Regular cardiac myocyte (primary cell): ENCODE data around the gene CD70. TPM values are rescaled to one million over a fixed set of nuclear protein-coding genes. Genes with fewer than 3 reads are reported as not detected.

Experiments used
- total RNA-seq: library from RNA; depleted of rRNA; stranded (reverse); fragments of >200 nt; gene quantifications from 2 replicates; pipeline ENCODE4 v1.2.3, GENCODE V29; 2014

CD70 gene
- not detected in 2 replicates for total RNA-seq

GRCh38 chr19:6590827-6591319, at the start of gene CD70:
Gene CD70 (minus strand): TSS chr19:6591150. CDS start chr19:6591002, 148 bp downstream.

Other genes starting within 250 kb of the CD70 start
- gene CLPP, start 229.6 kb downstream of the CD70 start, total RNA-seq: 38.1 and 76.7 TPM in 2 replicates
- 47.7 and 58.6 TPM in 2 replicates for gene ALKBH7, start 218.4 kb downstream of the CD70 start, total RNA-seq
- gene PSPN, start 215.2 kb downstream of the CD70 start, total RNA-seq: 0.96 and 1.1 TPM in 2 replicates
- 38.3 and 63.6 TPM in 2 replicates for gene GTF2F1, start 198.0 kb downstream of the CD70 start, total RNA-seq
- gene KHSRP, start 166.3 kb downstream of the CD70 start, total RNA-seq: 54.7 and 131 TPM in 2 replicates
- gene SLC25A41, start 157.4 kb downstream of the CD70 start, total RNA-seq: not detected in 2 replicates
- 13.4 and 34.4 TPM in 2 replicates for gene SLC25A23, start 131.4 kb downstream of the CD70 start, total RNA-seq
- 0.28 TPM in 1 of 2 replicates, not detected in the other for gene CRB3, start 126.9 kb downstream of the CD70 start, total RNA-seq
- not detected in 2 replicates for gene DENND1C, start 109.4 kb downstream of the CD70 start, total RNA-seq
- gene TUBB4A, start 88.8 kb downstream of the CD70 start, total RNA-seq: 1.1 TPM in 1 of 2 replicates, not detected in the other
- gene TNFSF9, start 60.1 kb downstream of the CD70 start, total RNA-seq: 0.19 and 1.1 TPM in 2 replicates
- gene TNFSF14, start 79.0 kb upstream of the CD70 start, total RNA-seq: under 0.01 and 0.56 TPM in 2 replicates
- gene C3, start 129.5 kb upstream of the CD70 start, total RNA-seq: 16.5 and 105 TPM in 2 replicates
- 30.7 and 56.4 TPM in 2 replicates for gene GPR108, start 146.4 kb upstream of the CD70 start, total RNA-seq
- 38.1 and 46.0 TPM in 2 replicates for gene TRIP10, start 148.5 kb upstream of the CD70 start, total RNA-seq
- under 0.01 TPM in 1 of 2 replicates, not detected in the other for gene SH2D3A, start 176.3 kb upstream of the CD70 start, total RNA-seq
- under 0.01 TPM in 1 of 2 replicates, not detected in the other for gene VAV1, start 181.6 kb upstream of the CD70 start, total RNA-seq